SU-DHL-6 (cell line): ENCODE results near the gene MYOF.

Experiments
- H2AFZ ChIP-seq: fragments of 200-600 bp; sonication (generic); 2 replicates; pipeline ENCODE4 v1.6.1; 2014; ENCODE audit warnings: low read depth, mild to moderate bottlenecking, moderate library complexity, mixed read lengths, antibody characterized with exemption, low read length; ENCODE audit not compliant: severe bottlenecking
- H3F3A ChIP-seq: fragments of 200-600 bp; shearing (Covaris generic); 2 replicates; pipeline ENCODE4 v1.6.0; 2016; ENCODE audit warnings: antibody characterized with exemption, mild to moderate bottlenecking; ENCODE audit not compliant: insufficient read depth
- H3K27ac ChIP-seq: fragments of 200-600 bp; sonication (generic); 2 replicates; pipeline ENCODE4 v1.5.1; 2016; ENCODE audit warnings: low read depth, mild to moderate bottlenecking, low read length, moderate library complexity, mixed read lengths
- H3K27me3 ChIP-seq: fragments of 200-600 bp; sonication (generic), shearing (Covaris generic); 2 replicates; pipeline ENCODE4 v1.6.0; 2014; ENCODE audit warnings: mild to moderate bottlenecking, low read length
- H3K36me3 ChIP-seq: fragments of 200-600 bp; sonication (generic); 2 replicates; pipeline ENCODE4 v1.6.1; 2014; ENCODE audit warnings: mild to moderate bottlenecking, low read length, mixed read lengths
- H3K4me2 ChIP-seq: fragments of 300-600, 200-600 bp; shearing (Covaris generic), sonication (generic); 2 replicates; pipeline ENCODE4 v1.6.0; 2014; ENCODE audit warnings: low read length, low read depth, mild to moderate bottlenecking; ENCODE audit not compliant: poor library complexity, severe bottlenecking
- H3K4me3 ChIP-seq: fragments of 200-600 bp; sonication (generic); 2 replicates; pipeline ENCODE4 v1.5.1; 2014; ENCODE audit warnings: antibody characterized with exemption, low read length, mild to moderate bottlenecking, mixed read lengths; ENCODE audit not compliant: insufficient read depth, poor library complexity, severe bottlenecking
- H3K79me2 ChIP-seq: fragments of 200-600 bp; sonication (generic); 2 replicates; pipeline ENCODE4 v1.6.1; 2014; ENCODE audit warnings: mild to moderate bottlenecking, low read length, moderate library complexity; ENCODE audit not compliant: insufficient read depth
- H3K9ac ChIP-seq: fragments of 200-600 bp; sonication (generic); 2 replicates; pipeline ENCODE4 v1.7.0; 2014; ENCODE audit warnings: mild to moderate bottlenecking, low read length
- H3K9me2 ChIP-seq: fragments of 200-600 bp; sonication (generic); replicated peaks from 2 replicates; pipeline ENCODE4 v1.6.1; 2014; ENCODE audit warnings: low read length; ENCODE audit not compliant: insufficient read depth
- H3K9me3 ChIP-seq: fragments of 200-600 bp; sonication (generic); 2 replicates; pipeline ENCODE4 v1.6.1; 2014; ENCODE audit warnings: low read length, mixed read lengths; ENCODE audit not compliant: insufficient read depth
- H4K20me1 ChIP-seq: fragments of 200-600 bp; sonication (generic); 2 replicates; pipeline ENCODE4 v1.6.1; 2014; ENCODE audit warnings: low read depth, mild to moderate bottlenecking, antibody characterized with exemption, low read length, moderate library complexity, mixed read lengths
- EZH2phosphoT487 ChIP-seq: fragments of 200-600 bp; sonication (generic), shearing (Covaris generic); conservative IDR thresholded peaks from 2 replicates; pipeline ENCODE4 v1.6.1; 2018; ENCODE audit warnings: mild to moderate bottlenecking, antibody characterized with exemption, low read length, moderate library complexity, mixed read lengths
- TF ChIP-seq, protein P1 (sequence below): fragments of 200-600 bp; sonication (generic); IDR thresholded peaks from one replicate; pipeline ENCODE4 v1.5.1; 2017; ENCODE audit warnings: antibody characterized with exemption, mild to moderate bottlenecking, low read length, moderate library complexity; ENCODE audit not compliant: insufficient read depth, poor library complexity, severe bottlenecking

Gene MYOF

GRCh38 chr10:93436591-93437085, 45.5 kb downstream of the MYOF start:
- H3K9me3 ChIP-seq = no peaks in the 10 kb centered on the region
- H3K27me3 ChIP-seq = no peaks in the 10 kb centered on the region
- no peaks in the 10 kb centered on the region for H4K20me1 ChIP-seq
- H3K79me2 ChIP-seq = no peaks in the 10 kb centered on the region
- H3K27ac ChIP-seq = no peak overlapping the region
- no peaks in the 10 kb centered on the region for H3K9me2 ChIP-seq
- H2AFZ ChIP-seq = no peak overlapping the region
- H3K4me3 ChIP-seq = no peak overlapping the region
- H3K4me2 ChIP-seq = no peak overlapping the region
- no peak overlapping the region for H3K9ac ChIP-seq
- H3K36me3 ChIP-seq = no peaks in the 10 kb centered on the region
- no peak for TF ChIP-seq EZH2phosphoT487
- TF ChIP-seq, protein P1, sequence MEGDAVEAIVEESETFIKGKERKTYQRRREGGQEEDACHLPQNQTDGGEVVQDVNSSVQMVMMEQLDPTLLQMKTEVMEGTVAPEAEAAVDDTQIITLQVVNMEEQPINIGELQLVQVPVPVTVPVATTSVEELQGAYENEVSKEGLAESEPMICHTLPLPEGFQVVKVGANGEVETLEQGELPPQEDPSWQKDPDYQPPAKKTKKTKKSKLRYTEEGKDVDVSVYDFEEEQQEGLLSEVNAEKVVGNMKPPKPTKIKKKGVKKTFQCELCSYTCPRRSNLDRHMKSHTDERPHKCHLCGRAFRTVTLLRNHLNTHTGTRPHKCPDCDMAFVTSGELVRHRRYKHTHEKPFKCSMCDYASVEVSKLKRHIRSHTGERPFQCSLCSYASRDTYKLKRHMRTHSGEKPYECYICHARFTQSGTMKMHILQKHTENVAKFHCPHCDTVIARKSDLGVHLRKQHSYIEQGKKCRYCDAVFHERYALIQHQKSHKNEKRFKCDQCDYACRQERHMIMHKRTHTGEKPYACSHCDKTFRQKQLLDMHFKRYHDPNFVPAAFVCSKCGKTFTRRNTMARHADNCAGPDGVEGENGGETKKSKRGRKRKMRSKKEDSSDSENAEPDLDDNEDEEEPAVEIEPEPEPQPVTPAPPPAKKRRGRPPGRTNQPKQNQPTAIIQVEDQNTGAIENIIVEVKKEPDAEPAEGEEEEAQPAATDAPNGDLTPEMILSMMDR = no peak
- H3F3A ChIP-seq = no peaks in the 10 kb centered on the region

GRCh38 chr10:93435621-93436397, 46.3 kb downstream of the MYOF start:
- Histone ChIP-seq H3K36me3 (no peaks in the 10 kb centered on the region), H3K9me3 (no peaks in the 10 kb centered on the region), H2AFZ (no peak overlapping the region), H4K20me1 (no peaks in the 10 kb centered on the region), H3K4me2 (no peak overlapping the region), H3K27ac (no peak overlapping the region), H3K4me3 (no peak overlapping the region), H3K9me2 (no peaks in the 10 kb centered on the region), H3K27me3 (no peaks in the 10 kb centered on the region), H3F3A (no peaks in the 10 kb centered on the region), H3K9ac (no peak overlapping the region), H3K79me2 (no peaks in the 10 kb centered on the region)
- TF ChIP-seq EZH2phosphoT487 = no peak
- TF ChIP-seq, protein P1 = no peak

GRCh38 chr10:93434991-93435491, 47.1 kb downstream of the MYOF start:
- no peak overlapping the region for H3K4me2 ChIP-seq

More at GRCh38 chr10:93434991-93435491, 47.1 kb downstream of the MYOF start:
- H3K4me3 ChIP-seq = no peak overlapping the region
- H3F3A ChIP-seq = no peaks in the 10 kb centered on the region
- H3K79me2 ChIP-seq = no peaks in the 10 kb centered on the region
- H2AFZ ChIP-seq = no peak overlapping the region
- H3K27me3 ChIP-seq = no peaks in the 10 kb centered on the region
- TF ChIP-seq EZH2phosphoT487 = no peak
- TF ChIP-seq, protein P1 = no peak
- H3K36me3 ChIP-seq = no peaks in the 10 kb centered on the region
- H3K9me2 ChIP-seq = no peaks in the 10 kb centered on the region
- H3K9me3 ChIP-seq = no peaks in the 10 kb centered on the region
- H4K20me1 ChIP-seq = no peaks in the 10 kb centered on the region
- H3K9ac ChIP-seq = no peak overlapping the region
- H3K27ac ChIP-seq = no peak overlapping the region
